ENCODE data around the gene RRAS2. TPM values are rescaled to one million over a fixed set of nuclear protein-coding genes. Genes with fewer than 3 reads are reported as not detected.

Gene RRAS2
- polyA plus RNA-seq, 1 of the 3 experiments (the other 2 are of a cell fraction), result 53.3 TPM

DNA sequence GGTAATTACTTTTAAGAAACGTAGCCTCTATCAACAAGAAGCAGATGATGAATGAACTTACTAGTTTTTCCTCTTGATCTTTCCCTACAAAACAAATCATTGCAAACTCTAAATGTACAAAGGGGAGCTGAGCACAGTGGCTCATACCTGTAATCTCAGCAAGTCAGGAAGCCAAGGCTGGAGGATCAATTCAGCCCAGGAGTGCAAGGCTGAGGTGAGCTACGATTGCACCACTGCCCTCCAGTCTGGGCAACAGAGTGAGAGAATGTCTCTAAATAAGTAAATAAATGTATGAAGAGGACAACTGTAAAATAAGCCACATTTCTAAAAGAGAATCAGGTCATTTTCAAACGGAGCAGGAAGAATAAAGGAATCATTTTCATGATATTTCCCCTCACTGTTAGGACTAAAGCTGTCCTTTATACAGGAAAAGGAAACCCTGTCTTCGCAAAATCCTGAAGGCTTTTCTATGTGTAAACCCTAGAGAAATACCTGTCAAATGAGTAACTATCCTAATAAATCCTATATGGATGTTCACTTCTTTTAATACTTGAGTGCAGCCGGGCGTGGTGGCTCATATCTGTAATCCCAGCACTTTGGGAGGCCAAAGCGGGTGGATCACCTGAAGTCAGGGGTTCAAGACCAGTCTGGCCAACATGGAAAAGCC lies 41.2 kb downstream of the RRAS2 start:
- peaks cover 96% of the 10 kb centered on the region for H4K20me1 ChIP-seq (ENCODE audit: insufficient read depth)
- peaks cover 0 to 23% of the 10 kb centered on the region in 2 experiments; a peak in 2 of 4 replicates for H3K4me1 ChIP-seq (ENCODE audit: control insufficient read depth in 1 of 2, insufficient read depth in 2 of 2, low read depth in 1 of 2, low read length in 1 of 2)
- CTCF ChIA-PET, result interaction anchor here (2.2 kb wide), 1 partner anchor 10 kb away, joined by 11 read pairs; no protein-coding TSS in a partner anchor

More for the DNA sequence above, 41.2 kb downstream of the RRAS2 start:
- no peak overlapping the region for H3K9ac ChIP-seq
- H3K9me2 ChIP-seq, result no peaks in the 10 kb centered on the region
- WGBS (ENCODE audit: low lambda C conversion rate), result 86% methylated on average over 7 of the region's 7 CpGs
- peaks cover 0 to 4% of the 10 kb centered on the region in 2 experiments for H3K36me3 ChIP-seq (replicated peaks in 1 of 2; ENCODE audit: control insufficient read depth in 1 of 2, insufficient read depth in 2 of 2, low read length in 1 of 2)
- no peak overlapping the region for H3K4me3 ChIP-seq (ENCODE audit: low read depth in 2 of 2, low read length in 1 of 2)
- no peak overlapping the region for H3K27ac ChIP-seq (ENCODE audit: low read depth in 2 of 2, low read length in 1 of 2)
- peaks cover 5% of the 10 kb centered on the region for H3F3A ChIP-seq (replicated peaks; ENCODE audit: insufficient read depth)
- POLR2A ChIA-PET, result no interaction called here
- H3K4me2 ChIP-seq, result no peak overlapping the region
- TF ChIP-seq CHD2 (IDR thresholded peaks at IDR 0.05; ENCODE audit: low read length, partially characterized antibody) (no peak), JUND (IDR thresholded peaks at IDR 0.05) (no peak), TCF12 (IDR thresholded peaks at IDR 0.05) (no peak), TAF1 (IDR thresholded peaks at IDR 0.05; ENCODE audit: borderline replicate concordance, low read depth, low read length) (no peak), ELF1 (IDR thresholded peaks at IDR 0.05) (no peak), RFX5 (IDR thresholded peaks at IDR 0.05; ENCODE audit: low read length) (no peak), NRF1 (IDR thresholded peaks at IDR 0.05; ENCODE audit: low read depth, low read length) (no peak), GATA2 (CRISPR knock-in tag; IDR thresholded peaks at IDR 0.05) (no peak), GABPA (IDR thresholded peaks at IDR 0.05; ENCODE audit: low read depth) (no peak), FOXJ3 (CRISPR knock-in tag; IDR thresholded peaks at IDR 0.05) (no peak), NFIC (IDR thresholded peaks at IDR 0.05; ENCODE audit: borderline replicate concordance) (no peak), FOSL2 (IDR thresholded peaks at IDR 0.05; ENCODE audit: borderline replicate concordance, low read depth) (no peak), RCOR1 (IDR thresholded peaks at IDR 0.05; ENCODE audit: low read length) (no peak), SIN3A (IDR thresholded peaks at IDR 0.05; ENCODE audit: borderline replicate concordance, low read depth, low read length) (no peak)
- TF ChIP-seq, protein P1, sequence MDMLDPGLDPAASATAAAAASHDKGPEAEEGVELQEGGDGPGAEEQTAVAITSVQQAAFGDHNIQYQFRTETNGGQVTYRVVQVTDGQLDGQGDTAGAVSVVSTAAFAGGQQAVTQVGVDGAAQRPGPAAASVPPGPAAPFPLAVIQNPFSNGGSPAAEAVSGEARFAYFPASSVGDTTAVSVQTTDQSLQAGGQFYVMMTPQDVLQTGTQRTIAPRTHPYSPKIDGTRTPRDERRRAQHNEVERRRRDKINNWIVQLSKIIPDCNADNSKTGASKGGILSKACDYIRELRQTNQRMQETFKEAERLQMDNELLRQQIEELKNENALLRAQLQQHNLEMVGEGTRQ (IDR thresholded peaks at IDR 0.05; ENCODE audit: borderline replicate concordance, low read depth, low read length), result no peak
- TF ChIP-seq, protein P2, sequence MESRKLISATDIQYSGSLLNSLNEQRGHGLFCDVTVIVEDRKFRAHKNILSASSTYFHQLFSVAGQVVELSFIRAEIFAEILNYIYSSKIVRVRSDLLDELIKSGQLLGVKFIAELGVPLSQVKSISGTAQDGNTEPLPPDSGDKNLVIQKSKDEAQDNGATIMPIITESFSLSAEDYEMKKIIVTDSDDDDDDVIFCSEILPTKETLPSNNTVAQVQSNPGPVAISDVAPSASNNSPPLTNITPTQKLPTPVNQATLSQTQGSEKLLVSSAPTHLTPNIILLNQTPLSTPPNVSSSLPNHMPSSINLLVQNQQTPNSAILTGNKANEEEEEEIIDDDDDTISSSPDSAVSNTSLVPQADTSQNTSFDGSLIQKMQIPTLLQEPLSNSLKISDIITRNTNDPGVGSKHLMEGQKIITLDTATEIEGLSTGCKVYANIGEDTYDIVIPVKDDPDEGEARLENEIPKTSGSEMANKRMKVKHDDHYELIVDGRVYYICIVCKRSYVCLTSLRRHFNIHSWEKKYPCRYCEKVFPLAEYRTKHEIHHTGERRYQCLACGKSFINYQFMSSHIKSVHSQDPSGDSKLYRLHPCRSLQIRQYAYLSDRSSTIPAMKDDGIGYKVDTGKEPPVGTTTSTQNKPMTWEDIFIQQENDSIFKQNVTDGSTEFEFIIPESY (IDR thresholded peaks at IDR 0.05; ENCODE audit: borderline replicate concordance, low read depth), result no peak
- TF ChIP-seq, protein P3, sequence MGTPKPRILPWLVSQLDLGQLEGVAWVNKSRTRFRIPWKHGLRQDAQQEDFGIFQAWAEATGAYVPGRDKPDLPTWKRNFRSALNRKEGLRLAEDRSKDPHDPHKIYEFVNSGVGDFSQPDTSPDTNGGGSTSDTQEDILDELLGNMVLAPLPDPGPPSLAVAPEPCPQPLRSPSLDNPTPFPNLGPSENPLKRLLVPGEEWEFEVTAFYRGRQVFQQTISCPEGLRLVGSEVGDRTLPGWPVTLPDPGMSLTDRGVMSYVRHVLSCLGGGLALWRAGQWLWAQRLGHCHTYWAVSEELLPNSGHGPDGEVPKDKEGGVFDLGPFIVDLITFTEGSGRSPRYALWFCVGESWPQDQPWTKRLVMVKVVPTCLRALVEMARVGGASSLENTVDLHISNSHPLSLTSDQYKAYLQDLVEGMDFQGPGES (IDR thresholded peaks at IDR 0.05; ENCODE audit: low read depth, low read length), result no peak
- TF ChIP-seq, protein P4, sequence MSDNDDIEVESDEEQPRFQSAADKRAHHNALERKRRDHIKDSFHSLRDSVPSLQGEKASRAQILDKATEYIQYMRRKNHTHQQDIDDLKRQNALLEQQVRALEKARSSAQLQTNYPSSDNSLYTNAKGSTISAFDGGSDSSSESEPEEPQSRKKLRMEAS (IDR thresholded peaks at IDR 0.05; ENCODE audit: low read depth), result no peak
- peaks cover 100% of the 10 kb centered on the region for H3K79me2 ChIP-seq (ENCODE audit: insufficient read depth)
- H2AFZ ChIP-seq (ENCODE audit: low read depth), result no peak overlapping the region
- H3K27me3 ChIP-seq (ENCODE audit: insufficient read depth), result no peaks in the 10 kb centered on the region
- H3K9me3 ChIP-seq, result no peaks in the 10 kb centered on the region
- no peak for DNase-seq

All from SK-N-SH (cell line).